Endothelial cell of umbilical vein (primary cell): Measurements from ENCODE around the gene TSTD2.

Experiments
- MYC ChIP-seq: IDR thresholded peaks from one replicate; pipeline ENCODE4 v1.6.1; 2011; ENCODE audit warnings: mild to moderate bottlenecking, low read depth, low read length
- POLR2AphosphoS5 ChIP-seq: IDR thresholded peaks from 2 replicates; pipeline ENCODE4 v1.6.1; 2012; ENCODE audit warnings: low read depth, mild to moderate bottlenecking, control low read depth, low read length, moderate library complexity; ENCODE audit not compliant: insufficient read depth
- TF ChIP-seq, protein P1 (sequence below): IDR thresholded peaks from 2 replicates; pipeline ENCODE4 v1.6.1; 2011; ENCODE audit not compliant: insufficient read depth, insufficient read length
- TF ChIP-seq, protein P2 (sequence below), 2 donors: IDR thresholded peaks; 1 replicate in 1 of 2; 2 replicates in 1 of 2; pipeline ENCODE4 v1.5.1; 2011; ENCODE audit warnings: low read length in 2 of 2, mild to moderate bottlenecking in 2 of 2, moderate library complexity in 2 of 2, control low read depth in 1 of 2, inconsistent platforms in 1 of 2, low read depth in 1 of 2; ENCODE audit not compliant: insufficient read depth in 1 of 2; ENCODE audit errors: extremely low read depth in 1 of 2

DNA sequence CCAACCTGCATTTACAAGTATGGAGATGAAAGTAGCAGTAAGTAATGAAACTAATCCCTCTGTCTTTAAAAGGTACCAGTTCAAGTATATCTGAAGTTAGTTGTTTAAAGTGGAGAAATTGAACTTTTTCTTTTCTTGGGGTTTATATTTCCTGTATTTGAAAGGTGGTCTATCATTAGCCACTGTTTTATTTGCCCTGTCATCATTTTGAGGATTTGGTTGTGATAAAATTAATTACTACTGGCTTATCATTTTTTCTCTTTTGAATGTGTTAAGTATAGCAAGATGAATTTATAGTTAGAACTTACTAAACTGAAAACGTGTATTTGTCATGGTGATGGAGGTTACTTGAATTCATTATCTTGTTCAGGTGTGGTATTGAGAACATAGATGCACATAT, 25.5 kb upstream of the TSTD2 start:
- TF ChIP-seq, protein P1, sequence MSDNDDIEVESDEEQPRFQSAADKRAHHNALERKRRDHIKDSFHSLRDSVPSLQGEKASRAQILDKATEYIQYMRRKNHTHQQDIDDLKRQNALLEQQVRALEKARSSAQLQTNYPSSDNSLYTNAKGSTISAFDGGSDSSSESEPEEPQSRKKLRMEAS = no peak
- TF ChIP-seq MYC (no peak), POLR2AphosphoS5 (no peak)
- TF ChIP-seq, protein P2, sequence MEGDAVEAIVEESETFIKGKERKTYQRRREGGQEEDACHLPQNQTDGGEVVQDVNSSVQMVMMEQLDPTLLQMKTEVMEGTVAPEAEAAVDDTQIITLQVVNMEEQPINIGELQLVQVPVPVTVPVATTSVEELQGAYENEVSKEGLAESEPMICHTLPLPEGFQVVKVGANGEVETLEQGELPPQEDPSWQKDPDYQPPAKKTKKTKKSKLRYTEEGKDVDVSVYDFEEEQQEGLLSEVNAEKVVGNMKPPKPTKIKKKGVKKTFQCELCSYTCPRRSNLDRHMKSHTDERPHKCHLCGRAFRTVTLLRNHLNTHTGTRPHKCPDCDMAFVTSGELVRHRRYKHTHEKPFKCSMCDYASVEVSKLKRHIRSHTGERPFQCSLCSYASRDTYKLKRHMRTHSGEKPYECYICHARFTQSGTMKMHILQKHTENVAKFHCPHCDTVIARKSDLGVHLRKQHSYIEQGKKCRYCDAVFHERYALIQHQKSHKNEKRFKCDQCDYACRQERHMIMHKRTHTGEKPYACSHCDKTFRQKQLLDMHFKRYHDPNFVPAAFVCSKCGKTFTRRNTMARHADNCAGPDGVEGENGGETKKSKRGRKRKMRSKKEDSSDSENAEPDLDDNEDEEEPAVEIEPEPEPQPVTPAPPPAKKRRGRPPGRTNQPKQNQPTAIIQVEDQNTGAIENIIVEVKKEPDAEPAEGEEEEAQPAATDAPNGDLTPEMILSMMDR (IDR thresholded peaks at IDR 0.05; ENCODE audit: extremely low read depth in 1 of 2, insufficient read depth in 1 of 2, low read depth in 1 of 2, low read length in 2 of 2) = no peak
